K562 (cell line): Measurements from ENCODE around the gene OR2W3. TPM values are rescaled to one million over a fixed set of nuclear protein-coding genes. Genes with fewer than 3 reads are reported as not detected.

Source experiments
- ATAC-seq: fragments of 200-7000 bp; cut with Tn5 transposase; 3 replicates; pipeline ENCODE4 v1.9.1; 2020; ENCODE audit warnings: moderate library complexity
- BruUV-seq: library from RNA; stranded (reverse); fragments of 400-500 nt; replicated peaks from 2 replicates; lab custom pipeline; 2021; lab: Mats Ljungman, UMichigan
- CTCF ChIA-PET: fragments of 300-600 bp; formaldehyde crosslinking; extraction: SDS; loops from one replicate; lab custom pipeline; 2021; ENCODE audit warnings: low intra/inter-chr PET ratio; lab: Yijun Ruan, JAX
- POLR2A ChIA-PET: fragments of 300-600, 350-650 bp; sonication (Branson Sonifier 250); formaldehyde crosslinking; extraction: SDS; loops from one replicate; lab custom pipeline; 2021; ENCODE audit warnings: antibody characterized with exemption, inconsistent platforms; lab: Yijun Ruan, JAX
- DNase-seq, 4 experiments: peaks; one replicate each; pipeline versions ENCODE4 v3.0.0 to v3.0.0-alpha.2; 2011 to 2018; ENCODE audit warnings: low spot score in 3 of 4, mixed read lengths in 3 of 4; ENCODE audit errors: extremely low read depth in 1 of 4
- FAIRE-seq: peaks from 2 replicates; lab custom pipeline; 2011; peaks lifted over from hg19 to GRCh38; lab: Jason Lieb, UNC
- H2AFZ ChIP-seq: 2 replicates; pipeline ENCODE4 v1.6.0; 2011; ENCODE audit warnings: low read depth, low read length, control low read depth, inconsistent platforms
- H3K27ac ChIP-seq: fragments of 200-600 bp; 3 replicates; pipeline ENCODE4 v1.8.0; 2011; ENCODE audit warnings: low read depth, mild to moderate bottlenecking, control low read depth, inconsistent platforms, low read length, moderate library complexity, mixed read lengths; ENCODE audit errors: extremely low read depth
- H3K27me3 ChIP-seq, 2 experiments: fragments of 300-600 bp in 1 of 2; 2 replicates in 1 of 2; 3 replicates in 1 of 2; pipeline versions ENCODE4 v1.6.0 to v1.8.0; 2011; ENCODE audit warnings: inconsistent platforms in 2 of 2, low read length in 2 of 2, mild to moderate bottlenecking in 1 of 2, mixed read lengths in 1 of 2, moderate library complexity in 1 of 2; ENCODE audit not compliant: control insufficient read depth in 2 of 2, insufficient read depth in 2 of 2
- H3K36me3 ChIP-seq: fragments of 300-600 bp; 3 replicates; pipeline ENCODE4 v1.8.0; 2011; ENCODE audit warnings: mild to moderate bottlenecking, low read length, inconsistent platforms; ENCODE audit not compliant: control insufficient read depth, insufficient read depth
- H3K4me1 ChIP-seq, 2 experiments: fragments of 200-600 bp in 1 of 2; replicated peaks in 1 of 2; 2 replicates in 1 of 2; 3 replicates in 1 of 2; pipeline versions ENCODE4 v1.5.1 to v1.8.0; 2011; ENCODE audit warnings: inconsistent platforms in 2 of 2, low read length in 2 of 2, mild to moderate bottlenecking in 1 of 2, mixed read lengths in 1 of 2, moderate library complexity in 1 of 2; ENCODE audit not compliant: control insufficient read depth in 2 of 2, insufficient read depth in 2 of 2
- H3K4me2 ChIP-seq: 2 replicates; pipeline ENCODE4 v1.6.1; 2011; ENCODE audit warnings: low read length, control low read depth, inconsistent platforms, mixed read lengths; ENCODE audit not compliant: insufficient read depth
- H3K4me3 ChIP-seq: fragments of 200-600 bp; sonication (generic), shearing (Covaris generic); 2 replicates; pipeline ENCODE4 v1.5.1; 2016; ENCODE audit warnings: control low read depth, inconsistent platforms
- H3K79me2 ChIP-seq: fragments of 200-600 bp; 3 replicates; pipeline ENCODE4 v1.8.0; 2011; ENCODE audit warnings: low read length, inconsistent platforms; ENCODE audit not compliant: control insufficient read depth, insufficient read depth
- H3K9ac ChIP-seq, 2 experiments: 2 replicates each; pipeline versions ENCODE4 v1.6.0 to v1.6.1; 2011; ENCODE audit warnings: low read depth in 2 of 2, low read length in 2 of 2, control low read depth in 1 of 2, inconsistent platforms in 1 of 2, mild to moderate bottlenecking in 1 of 2, mixed read lengths in 1 of 2; ENCODE audit not compliant: insufficient read depth in 1 of 2
- H3K9me1 ChIP-seq: one replicate; pipeline ENCODE4 v1.6.0; 2011; ENCODE audit warnings: inconsistent platforms, mild to moderate bottlenecking, low read length, moderate library complexity; ENCODE audit not compliant: control insufficient read depth, insufficient read depth
- H3K9me3 ChIP-seq: replicated peaks from 2 replicates; pipeline ENCODE4 v1.5.1; 2011; ENCODE audit warnings: low read depth, low read length, inconsistent platforms; ENCODE audit not compliant: control insufficient read depth, insufficient read depth
- H4K20me1 ChIP-seq: replicated peaks from 2 replicates; pipeline ENCODE4 v1.6.1; 2011; ENCODE audit warnings: low read length, inconsistent platforms, mixed read lengths; ENCODE audit not compliant: control insufficient read depth, insufficient read depth
- CBX8 ChIP-seq: fragments of 200-600 bp; sonication (generic); IDR thresholded peaks from 2 replicates; pipeline ENCODE4 v1.6.1; 2012; ENCODE audit warnings: borderline replicate concordance, mixed run types, low read depth, mild to moderate bottlenecking, moderate library complexity, mixed read lengths, low read length, control low read depth, inconsistent platforms; ENCODE audit not compliant: poor library complexity, severe bottlenecking; ENCODE audit errors: extremely low read depth
- EGR1 ChIP-seq: fragments of 450-650 bp; conservative IDR thresholded peaks from 2 replicates; pipeline ENCODE4 v1.6.1; 2017; ENCODE audit warnings: mild to moderate bottlenecking
- GABPA ChIP-seq: fragments of 200-800 bp; sonication (Bioruptor generic); conservative IDR thresholded peaks from 2 replicates; pipeline ENCODE4 v1.6.1; 2016; ENCODE audit warnings: low read depth, missing genetic modification characterization, missing compliant biosample characterization
- KDM1A ChIP-seq, 2 experiments: fragments of 450-650 bp; IDR thresholded peaks; 2 replicates each; pipeline ENCODE4 v1.6.1; 2016; ENCODE audit warnings: mild to moderate bottlenecking in 2 of 2
- SMARCA5 ChIP-seq: fragments of 450-650 bp; IDR thresholded peaks from 2 replicates; pipeline ENCODE4 v1.6.1; 2016
- WGBS: fragments of 100-300 bp; shearing (Covaris generic); methylation state at CpG from one replicate; pipeline ENCODE4 v1.1.6; 2016; ENCODE audit warnings: low coverage, mixed read lengths; ENCODE audit not compliant: insufficient coverage; ENCODE audit errors: missing lambda C conversion rate; 5-methylcytosine and 5-hydroxymethylcytosine counted together
- in situ Hi-C: fragments of 300-500 bp; cut with MboI; formaldehyde crosslinking; loops from 4 replicates; pipeline ENCODE4 v1.15.0; 2018; ENCODE audit warnings: inconsistent platforms, mixed read lengths
- intact Hi-C: fragments of 100-400 bp; cut with micrococcal nuclease; formaldehyde crosslinking; loops from 2 replicates; pipeline ENCODE4 v1.14.2; 2022
- polyA plus RNA-seq, 8 experiments: library from polyadenylated mRNA; depleted of rRNA in 4 of 8; stranded (reverse) in 5 of 8; unstranded in 3 of 8; fragments of >200 nt; fragmentation: Nextera tagmentation in 2 of 8; fragmentation: Illumina TruSeq in 1 of 8; extraction: Ambion mirVana in 2 of 8; extraction: Trizol in 1 of 8; gene quantifications; 2 replicates each; pipeline versions ENCODE4 v1.2.1 to v1.2.3, GENCODE V29; 2011 to 2014; ENCODE audit warnings: inconsistent platforms in 1 of 8, missing spikeins in 1 of 8
- total RNA-seq, 7 experiments: library from RNA; depleted of rRNA in 6 of 7; stranded (reverse); fragments of >200 nt in 6 of 7; fragmentation: Illumina TruSeq in 2 of 7; extraction: Trizol in 2 of 7; gene quantifications; 2 replicates each; pipeline versions ENCODE4 v1.2.1 to v1.2.3, GENCODE V29; 2011 to 2021; ENCODE audit warnings: low replicate concordance in 1 of 7
- TF ChIP-seq, protein P1 (sequence below): IDR thresholded peaks from 2 replicates; pipeline ENCODE4 v1.6.1; 2016; ENCODE audit warnings: missing genetic modification characterization, missing compliant biosample characterization

OR2W3 gene
- total and polyA plus RNA-seq, 9 of the 15 experiments (the other 6 are each of a cell fraction or from before 2014, with no cell fraction given), result 0.67 to 7.6 (median 3.7) TPM

DNA sequence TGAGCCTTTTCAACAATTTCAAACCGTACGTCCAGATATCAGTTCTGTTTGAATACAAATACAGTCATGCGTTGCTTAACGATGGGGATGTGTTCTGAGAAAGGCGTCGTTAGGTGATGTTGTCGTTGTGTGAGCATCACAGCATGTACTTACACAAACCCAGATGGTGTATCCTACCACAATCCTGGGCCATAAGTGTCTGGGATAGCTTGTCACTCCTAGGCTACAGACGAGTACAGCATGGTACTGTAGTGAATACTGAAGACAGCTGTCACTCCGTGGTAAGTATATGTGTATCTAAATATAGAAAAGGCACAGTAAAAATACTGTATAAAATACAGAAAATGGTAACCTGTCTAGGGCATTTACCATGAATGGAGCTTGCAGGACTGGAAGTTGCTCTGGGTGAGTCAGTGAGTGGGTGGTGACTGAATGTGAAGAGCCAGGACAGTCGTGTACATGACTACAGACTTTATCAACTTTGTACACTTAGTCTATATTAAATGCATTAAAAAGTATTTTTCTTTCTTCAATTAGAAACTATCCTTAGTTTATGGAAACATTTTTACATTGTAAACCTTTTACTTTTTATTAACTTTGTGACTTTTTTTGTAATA lies 10.5 kb upstream of the OR2W3 start:
- H3K9me1 ChIP-seq, result no peaks in the 10 kb centered on the region
- no peak overlapping the region for H3K4me2 ChIP-seq
- ChIA-PET CTCF (no interaction called here), POLR2A (interaction anchor here (0.9 to 1.2 kb wide), 3 partner anchors 11 to 42 kb away, joined by 3 to 6 read pairs (median 4); partner anchors contain the start of gene OR2W3)
- peak overlapping the region; percentile 15; the same call in 1 of the 2 replicates for H2AFZ ChIP-seq
- WGBS, result 65% methylated on average over 10 of the region's 10 CpGs
- no peak overlapping the region for H3K9ac ChIP-seq
- H3K9me3 ChIP-seq, result no peaks in the 10 kb centered on the region
- BruUV-seq, result no TSS peak
- H3K27ac ChIP-seq, result no peak overlapping the region
- intact Hi-C loops (no loop called here), in situ Hi-C loops (no loop called here)
- H4K20me1 ChIP-seq, result no peaks in the 10 kb centered on the region
- no peaks in the 10 kb centered on the region for H3K36me3 ChIP-seq
- no peak overlapping the region for H3K4me3 ChIP-seq
- H3K4me1 ChIP-seq, result no peaks in the 10 kb centered on the region; a peak in 1 of 5 replicates
- ATAC-seq, result peak; percentile 76
- peak; percentile 42 for FAIRE-seq
- peak in 1 of 4 experiments; percentile 20 for DNase-seq
- H3K79me2 ChIP-seq, result no peaks in the 10 kb centered on the region
- TF ChIP-seq CBX8 (no peak), SMARCA5 (no peak), KDM1A (IDR thresholded peaks at IDR 0.05) (0 out of 4 replicates have a peak, but pooled peaks of 1 of the 2 experiments have one; percentile 9), GABPA (tag) (no peak), EGR1 (peak; percentile 82)
- TF ChIP-seq, protein P1, sequence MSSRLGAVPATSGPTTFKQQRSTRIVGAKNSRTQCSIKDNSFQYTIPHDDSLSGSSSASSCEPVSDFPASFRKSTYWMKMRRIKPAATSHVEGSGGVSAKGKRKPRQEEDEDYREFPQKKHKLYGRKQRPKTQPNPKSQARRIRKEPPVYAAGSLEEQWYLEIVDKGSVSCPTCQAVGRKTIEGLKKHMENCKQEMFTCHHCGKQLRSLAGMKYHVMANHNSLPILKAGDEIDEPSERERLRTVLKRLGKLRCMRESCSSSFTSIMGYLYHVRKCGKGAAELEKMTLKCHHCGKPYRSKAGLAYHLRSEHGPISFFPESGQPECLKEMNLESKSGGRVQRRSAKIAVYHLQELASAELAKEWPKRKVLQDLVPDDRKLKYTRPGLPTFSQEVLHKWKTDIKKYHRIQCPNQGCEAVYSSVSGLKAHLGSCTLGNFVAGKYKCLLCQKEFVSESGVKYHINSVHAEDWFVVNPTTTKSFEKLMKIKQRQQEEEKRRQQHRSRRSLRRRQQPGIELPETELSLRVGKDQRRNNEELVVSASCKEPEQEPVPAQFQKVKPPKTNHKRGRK (tag), result no peak
- H3K27me3 ChIP-seq, result no peaks in the 10 kb centered on the region
